Putamen (tissue), 1 donor: ENCODE data around the gene GALNT17.

Source experiments
- DNase-seq: peaks from one replicate; pipeline ENCODE4 v3.0.0-alpha.2; 2016; ENCODE audit warnings: low spot score

The GALNT17 gene

DNA sequence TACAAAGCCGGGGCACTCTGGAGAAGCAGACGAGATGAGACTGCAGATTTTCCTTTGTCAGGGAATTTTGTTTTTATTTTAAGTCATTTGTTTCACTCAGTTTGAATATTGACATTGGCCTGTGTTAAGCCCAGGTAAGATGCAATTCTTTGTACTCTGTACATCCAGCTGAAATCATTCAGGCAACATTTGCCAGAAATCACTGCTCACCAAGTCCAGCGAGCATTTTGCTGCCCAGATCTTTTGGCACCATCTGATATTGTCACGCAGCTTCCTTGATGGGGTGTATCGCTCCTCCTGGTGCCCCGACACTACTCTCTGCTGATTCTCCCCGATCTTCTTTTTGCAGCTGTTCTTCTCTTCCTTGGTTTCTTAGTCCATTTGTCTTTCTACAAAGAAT, 261.7 kb downstream of the GALNT17 start:
- DNase-seq: no peak

DNA sequence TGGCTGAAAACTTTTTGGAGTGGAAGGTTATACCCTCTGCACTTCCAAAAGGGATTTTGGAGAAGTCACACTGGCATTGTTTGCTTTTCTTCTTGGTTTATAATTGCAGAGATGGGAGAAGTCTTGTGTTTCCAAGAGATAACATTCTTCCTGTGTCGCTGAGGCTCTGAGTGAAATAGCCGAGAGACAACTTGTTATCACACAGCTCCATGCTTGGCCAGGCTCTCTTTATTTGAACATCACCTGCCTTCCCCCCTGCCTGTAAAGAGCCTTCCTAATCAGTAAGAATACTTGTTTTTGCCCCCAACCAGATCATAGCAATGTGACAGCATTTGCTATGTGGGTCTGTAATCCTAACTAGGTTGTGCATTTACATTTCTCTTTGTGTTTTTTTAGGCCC, 270.7 kb downstream of the GALNT17 start:
- DNase-seq: no peak

DNA sequence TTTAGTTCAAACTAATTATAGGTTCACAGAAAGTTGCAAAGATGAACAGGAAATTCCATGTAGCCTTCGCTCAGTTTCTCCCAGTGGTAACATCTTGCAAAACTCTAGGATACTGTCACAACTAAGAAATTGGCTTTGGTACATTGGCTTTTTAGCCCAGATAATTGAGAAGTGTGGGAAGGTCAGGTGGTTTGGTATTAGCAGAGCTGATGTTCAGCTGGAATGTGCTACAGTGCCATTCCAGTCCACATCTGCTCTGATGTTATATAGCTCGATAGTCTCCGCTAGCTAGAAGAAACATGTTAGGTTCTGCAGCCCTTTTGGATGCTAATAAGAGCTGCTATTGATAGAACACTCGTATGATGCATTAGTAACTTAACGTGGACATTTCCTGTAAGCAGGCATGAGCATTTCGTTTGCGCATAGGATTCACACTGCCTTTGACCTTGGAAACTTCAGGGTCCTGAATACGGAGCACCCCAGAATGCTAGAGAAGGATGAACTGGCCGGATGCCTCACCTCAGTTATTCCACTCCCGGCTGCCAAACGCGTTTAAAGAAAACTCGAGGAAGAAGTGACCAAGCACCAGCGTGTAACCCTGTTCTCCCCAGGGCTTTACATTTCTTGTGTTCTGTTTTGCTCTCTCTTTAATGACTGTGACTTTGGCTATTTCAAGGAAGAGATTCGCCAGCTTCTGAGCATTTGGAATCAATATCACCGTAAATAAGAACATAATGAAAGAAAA, 271.4 kb downstream of the GALNT17 start:
- no peak for DNase-seq

DNA sequence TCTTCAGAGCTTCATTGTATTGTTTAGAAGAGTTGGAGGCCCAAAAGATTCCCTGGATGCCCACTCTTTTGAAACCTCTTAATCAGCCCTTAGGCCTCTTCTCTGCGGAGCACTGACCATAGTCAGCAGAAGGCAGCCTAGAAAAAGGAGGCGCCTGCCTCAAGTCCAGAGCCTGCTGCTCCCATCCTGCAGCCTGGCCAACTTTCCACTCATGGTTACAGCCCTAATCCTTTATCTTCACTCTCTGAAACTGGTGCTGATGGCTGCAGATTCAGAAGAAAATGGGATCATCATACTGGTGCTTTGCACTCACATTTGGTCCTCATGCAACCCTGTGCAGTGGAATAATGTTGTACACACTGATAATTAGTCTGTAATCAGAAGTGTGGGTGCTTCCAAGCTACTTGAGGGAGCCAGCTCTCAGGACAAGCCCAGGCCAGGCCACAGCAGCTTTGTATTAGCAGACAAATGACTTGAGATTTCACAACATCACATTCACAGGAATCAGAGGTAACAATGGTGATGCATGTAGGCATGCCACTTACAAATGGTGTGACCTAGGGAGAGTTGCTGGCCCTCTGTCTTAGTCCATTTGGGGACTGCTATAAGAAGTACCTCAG, 272.9 kb downstream of the GALNT17 start:
- DNase-seq: no peak

DNA sequence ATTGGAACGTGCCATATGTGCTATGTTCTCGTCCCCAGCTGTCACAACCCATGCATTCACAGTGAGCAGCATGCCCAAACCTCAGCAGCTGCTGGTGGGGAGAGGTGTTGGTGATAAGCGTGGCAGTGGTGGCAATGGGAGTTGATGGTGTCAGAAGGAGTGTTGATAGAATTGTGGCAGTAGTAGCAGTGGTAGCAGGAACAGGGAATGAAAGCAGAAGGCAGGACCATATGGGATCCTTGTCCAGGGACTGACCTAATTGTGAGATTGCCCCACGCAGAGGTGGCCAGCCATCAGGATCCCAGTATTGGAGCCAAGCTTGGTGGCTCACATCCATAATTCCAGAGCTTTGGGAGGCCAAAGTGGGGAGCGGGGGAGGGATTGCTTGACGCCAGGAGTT, 276.3 kb downstream of the GALNT17 start:
- no peak for DNase-seq

DNA sequence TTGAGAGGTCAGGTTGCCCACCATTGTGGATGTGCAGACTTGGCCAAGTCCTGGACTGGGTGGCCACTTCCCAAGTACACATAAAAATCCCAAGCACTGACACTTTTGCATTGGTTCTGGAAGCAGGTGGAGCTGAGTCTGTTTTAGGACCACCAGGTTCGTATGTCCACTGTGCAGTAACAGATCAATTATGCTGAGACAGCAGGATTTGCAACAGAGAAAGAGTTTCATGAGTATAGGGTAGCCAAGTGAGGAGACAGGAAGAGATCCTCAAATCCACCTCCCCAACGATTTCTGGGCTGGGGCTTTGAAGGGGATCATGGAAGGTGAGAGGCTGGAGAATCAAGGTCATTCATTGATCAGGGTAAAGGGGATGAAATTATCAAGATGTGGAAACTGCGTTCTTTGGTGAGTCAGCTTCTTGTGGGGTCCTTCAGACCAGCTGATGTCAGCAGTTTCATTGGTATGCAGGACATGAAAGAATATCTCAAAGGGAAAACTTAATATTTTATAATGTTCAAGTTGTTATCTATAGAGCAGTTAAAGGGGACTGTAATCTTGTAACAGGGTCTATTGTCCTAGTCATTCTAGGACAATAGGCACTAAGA, 277.7 kb downstream of the GALNT17 start:
- DNase-seq: no peak

DNA sequence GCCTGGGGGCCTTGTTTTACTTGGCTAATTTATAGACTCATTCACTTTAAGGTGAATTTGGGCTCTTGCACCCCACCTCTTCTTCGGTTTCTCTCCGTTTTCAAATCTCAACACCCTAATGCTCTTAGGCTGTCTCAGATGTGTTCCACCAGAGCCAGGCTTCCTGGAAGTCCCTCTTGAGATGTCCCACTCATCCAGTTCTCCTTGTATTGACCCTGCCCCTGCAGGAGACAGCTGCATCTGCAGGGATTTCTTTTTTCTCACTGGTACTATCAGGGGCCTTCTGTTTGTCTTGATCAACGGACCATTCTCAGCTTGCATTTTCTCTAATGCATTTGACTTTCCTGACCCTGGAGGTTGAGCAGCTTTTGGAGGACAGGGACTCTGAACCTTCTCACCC, 279.5 kb downstream of the GALNT17 start:
- no peak for DNase-seq

DNA sequence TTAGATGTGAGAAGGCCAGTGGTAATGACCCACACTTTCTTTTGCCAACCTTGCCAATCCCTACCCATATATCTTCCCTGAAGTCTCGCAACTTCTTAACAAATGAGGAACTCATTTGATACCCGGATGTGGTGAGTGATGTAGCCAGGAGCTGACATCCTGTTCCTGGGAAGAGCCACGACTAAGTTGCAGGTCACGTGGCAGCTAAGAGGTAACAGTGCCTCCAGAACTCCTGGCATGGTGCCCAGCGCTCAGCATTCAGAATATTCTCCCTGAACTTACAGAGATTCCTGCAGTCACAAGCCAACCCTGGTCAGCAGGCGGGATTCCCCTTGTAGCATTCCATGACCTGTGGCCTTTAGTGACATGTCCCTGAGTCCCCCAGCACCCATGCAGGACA, 282.5 kb downstream of the GALNT17 start:
- DNase-seq: no peak

DNA sequence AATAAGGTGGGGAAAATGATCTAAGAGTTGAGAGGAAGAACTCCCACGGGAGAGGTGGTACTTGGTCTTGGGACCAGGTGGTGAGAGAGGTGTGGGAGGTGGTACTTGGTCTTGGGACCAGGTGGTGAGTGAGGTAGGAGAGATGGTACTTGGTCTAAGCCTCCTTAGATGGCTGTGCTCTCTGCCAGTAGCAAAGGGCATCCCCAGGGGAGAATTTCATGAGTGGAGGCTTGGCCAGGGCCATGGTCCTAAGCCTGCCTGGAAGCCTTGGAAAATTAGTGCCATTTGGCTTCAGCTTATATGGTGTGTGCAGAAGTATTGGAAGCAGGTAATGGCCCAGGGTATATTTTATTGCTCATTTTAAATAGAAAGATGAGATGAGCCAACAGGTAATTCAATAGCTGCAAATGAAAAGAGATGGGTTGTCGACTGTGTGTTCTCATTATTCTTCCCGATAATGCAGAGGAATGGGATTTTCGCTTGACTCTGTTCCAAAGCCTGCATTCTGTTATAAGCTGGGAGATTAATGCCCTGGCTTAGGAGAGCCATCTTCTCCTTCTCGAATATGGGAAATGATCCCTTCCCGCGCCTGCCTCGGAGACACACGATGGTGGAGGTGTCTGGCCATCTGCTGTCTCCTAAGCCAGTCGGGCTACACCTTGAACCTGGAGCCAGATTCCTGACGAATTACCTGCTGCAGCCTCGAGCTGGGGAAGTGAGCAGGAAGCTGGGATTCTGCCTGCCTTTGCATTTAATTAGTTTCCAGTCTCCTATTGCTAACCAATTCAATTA, 287.8 kb downstream of the GALNT17 start:
- DNase-seq: no peak

DNA sequence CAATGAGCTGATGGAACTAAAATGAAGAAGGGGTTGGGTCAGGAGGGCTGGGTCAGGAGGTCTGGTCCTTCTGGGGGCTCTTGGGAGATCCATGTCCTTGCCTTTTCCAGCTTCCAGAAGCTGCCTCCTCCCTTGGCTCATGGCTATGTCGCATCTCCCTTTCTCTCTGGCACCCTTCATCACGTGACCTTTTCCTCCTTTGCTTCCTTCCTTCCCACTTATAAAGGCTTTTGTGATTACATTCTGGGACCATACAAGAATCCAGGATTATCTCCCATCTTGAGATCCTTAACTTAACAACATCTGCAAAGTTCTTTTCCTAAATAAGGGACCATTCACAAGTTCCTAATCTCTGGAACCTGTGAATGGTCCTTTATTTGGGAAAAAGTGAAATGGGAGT, 290.2 kb downstream of the GALNT17 start:
- DNase-seq: no peak

DNA sequence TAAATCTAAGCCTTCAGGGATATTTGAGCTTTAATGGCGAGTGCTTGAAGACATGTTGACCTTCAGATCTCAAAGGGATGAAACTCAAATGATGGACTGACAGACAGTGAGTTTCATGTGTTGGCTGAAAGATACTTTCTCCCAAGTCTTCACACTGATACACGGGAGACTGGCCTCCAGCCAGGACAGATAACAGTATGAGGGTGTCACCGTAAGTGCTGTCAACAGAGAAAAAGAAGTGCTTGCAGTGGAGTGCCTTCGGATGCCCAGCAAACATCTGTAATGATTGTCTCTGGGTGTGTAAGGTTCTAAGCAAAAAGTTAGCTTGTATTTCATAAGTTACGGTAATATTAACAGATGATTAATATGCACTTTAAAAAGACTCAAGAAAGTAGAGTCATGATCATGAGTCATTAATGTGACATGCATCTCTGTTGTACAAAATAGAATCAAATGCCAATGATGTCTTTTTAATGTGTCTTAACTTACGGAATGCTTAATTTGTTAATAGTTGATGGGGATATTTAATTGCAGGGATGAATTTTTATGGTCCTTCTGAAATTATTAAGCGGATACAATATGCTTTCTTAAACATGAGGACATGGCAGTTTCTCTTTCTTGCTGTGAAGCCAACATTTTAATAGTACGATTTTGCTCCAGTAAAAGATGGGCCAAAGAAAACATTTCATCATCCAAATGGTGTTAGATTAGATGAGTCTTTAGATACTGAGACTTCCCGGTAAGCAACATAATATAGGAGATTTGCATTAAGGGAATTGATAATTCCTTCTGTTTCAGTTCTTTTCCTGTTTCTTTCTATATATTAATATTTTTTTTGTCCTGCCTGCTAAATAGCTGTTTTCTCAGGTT, 292.5 kb downstream of the GALNT17 start:
- no peak for DNase-seq

DNA sequence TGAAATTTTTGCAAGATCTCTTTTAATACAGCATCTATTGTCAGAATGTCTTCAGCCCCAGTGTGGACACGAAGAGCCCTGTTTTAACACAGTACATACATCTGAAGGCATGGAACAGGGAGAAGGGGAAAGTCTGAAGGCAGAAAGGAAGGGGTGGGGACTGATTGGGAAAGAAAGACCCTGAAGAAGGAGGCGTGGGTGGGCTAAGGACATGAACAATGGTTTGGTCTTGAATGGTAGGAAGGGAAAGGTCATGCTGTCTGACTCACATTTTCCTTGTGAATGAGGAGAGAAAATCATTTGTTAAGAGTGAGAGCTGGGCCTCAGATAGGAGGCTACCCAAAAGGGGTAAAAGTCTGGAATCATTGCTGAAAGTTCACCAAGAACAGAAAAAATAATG, 297.1 kb downstream of the GALNT17 start:
- DNase-seq: no peak

DNA sequence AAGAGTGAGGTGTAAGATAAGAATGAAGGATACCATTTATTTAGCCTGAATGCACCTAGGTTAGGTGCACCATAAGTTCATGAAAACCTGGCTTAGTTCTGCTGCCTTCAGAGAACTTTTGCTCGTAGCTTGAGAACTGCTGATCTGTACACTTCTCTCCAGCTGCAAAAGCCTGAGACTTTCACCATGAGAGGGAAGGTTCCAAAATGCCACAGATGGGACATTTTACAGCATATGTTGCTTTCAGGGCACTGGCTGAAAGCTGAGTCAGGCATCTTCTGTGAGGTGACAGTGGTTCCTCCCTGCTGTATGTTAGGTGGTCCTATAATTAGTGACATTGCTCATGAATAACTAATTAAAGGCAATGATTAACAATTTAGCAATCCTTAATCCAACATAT, 298.3 kb downstream of the GALNT17 start:
- DNase-seq: no peak

DNA sequence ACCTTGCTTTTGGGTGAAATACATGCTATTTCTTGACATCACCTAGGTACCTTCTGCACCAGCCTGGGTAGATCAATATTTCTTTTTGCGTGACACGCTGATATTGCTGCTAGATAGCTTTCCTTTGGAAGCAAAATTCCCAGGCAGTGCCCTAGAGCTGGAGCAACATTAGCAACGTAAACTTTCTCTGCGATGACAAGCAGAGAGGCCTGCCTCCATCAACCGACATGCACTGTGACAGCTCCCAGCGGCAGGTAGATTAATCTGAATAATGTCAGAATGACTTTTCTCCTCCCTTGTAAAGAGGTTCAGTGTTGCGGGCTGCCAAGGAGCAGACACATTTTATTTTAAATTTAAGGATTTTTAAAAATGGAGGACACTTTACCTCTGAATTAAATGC, 307.4 kb downstream of the GALNT17 start:
- peak; percentile 43 for DNase-seq

DNA sequence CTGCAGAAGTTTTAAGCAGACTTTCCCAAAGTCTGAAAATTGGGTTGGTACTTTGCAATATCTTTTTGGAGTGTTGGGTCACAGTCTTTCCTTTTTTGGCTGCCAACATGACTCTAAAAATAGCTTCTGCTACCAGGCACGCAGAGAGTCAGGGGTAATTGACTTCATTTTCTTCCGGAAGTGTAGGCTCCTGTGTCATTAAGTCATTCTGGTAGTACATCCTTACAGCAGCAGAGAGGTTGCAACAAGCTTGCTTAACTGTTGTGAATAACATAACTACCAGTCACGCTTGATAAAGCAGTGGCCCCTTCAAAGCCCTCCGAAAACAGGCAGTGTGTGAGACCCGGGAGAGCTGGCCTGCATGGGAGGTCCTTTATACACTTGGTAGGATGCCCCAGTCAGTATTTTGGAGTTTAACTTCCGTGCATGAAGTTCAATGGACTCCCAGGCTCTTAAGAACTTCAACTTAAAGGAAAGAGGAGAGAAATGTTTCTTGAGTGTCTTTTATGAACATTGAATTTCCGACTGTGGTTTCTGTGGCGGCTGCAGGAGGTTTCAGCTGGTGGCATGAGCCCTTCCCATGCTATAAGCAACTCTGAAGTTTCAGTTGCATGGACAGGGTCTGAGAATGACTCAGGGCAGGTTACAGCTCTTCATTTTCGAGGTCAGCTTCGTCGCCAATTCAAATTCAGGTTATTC, 310.7 kb downstream of the GALNT17 start:
- peak; percentile 71 for DNase-seq

DNA sequence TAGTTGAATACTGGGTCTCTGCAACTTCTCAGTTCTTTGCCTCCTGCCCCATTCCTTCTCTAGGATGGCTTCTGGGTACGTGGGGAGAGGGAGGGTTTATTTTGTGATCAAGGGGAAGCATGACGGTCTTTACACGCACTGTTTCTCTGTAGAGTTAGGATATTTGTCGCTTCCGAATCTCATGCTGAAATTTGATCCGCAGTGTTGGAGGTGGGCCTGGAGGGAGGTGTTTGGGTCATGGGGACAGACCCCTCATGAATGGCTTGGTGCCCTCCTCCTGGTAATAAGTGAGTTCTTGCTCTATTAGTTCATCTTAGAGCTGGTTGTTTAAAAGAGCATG, 311.2 kb downstream of the GALNT17 start:
- DNase-seq: no peak

DNA sequence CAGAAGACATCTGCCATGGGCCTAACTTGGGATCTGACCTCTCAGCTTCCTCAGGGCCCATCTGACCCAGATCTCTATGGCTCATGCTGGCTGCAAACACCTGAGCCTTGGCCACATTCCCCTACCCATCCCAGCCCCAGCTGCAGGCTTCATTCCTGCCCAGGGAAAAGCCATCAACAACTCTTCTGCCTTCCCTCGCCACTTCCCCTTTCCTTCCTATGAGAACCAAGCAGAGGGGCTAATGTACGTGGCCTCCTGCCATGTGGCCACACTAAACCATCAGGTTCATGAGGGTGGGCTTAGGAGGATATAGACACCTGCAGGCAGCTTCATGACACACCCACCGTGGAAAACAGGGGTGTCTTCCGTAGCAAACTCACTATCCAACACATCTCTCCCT, 312.2 kb downstream of the GALNT17 start:
- DNase-seq: no peak

DNA sequence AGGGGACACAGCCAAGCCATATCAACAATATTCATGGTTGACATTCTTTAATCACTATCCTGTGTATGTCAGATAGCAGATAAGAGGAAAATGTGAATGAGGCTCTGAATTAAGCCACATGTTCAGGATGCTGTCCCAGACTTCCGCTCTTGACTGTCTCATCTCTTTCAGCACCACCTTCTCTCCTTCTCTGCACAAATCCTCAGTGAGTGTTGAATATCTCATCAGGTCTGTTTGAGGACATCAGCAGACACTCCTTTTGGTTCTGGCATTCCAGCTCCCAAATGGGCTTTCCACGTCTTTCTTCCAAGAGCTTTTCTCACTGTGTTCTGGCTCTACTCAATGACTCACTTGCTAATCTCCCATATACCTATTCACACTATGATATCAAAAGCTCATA, 321.7 kb downstream of the GALNT17 start:
- DNase-seq: no peak

DNA sequence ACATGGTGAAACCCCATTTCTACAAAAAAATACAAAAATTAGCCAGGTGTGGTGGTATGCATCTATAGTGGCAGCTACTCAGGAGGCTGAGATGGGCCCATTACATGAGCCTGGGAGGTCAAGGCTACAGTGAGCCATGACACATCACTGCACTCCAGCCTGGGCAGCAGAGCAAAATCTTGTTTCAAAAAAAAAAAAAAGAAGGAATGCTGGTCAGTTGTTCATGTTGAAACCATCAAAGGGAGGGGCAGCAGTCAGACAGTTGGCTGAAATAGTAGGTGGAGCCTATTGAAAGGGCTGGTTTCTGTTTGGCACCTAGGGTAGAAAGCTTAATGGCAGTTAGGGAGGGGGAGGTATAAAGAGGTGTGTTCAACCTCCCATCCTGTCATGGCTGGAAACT, 323.0 kb downstream of the GALNT17 start:
- no peak for DNase-seq

DNA sequence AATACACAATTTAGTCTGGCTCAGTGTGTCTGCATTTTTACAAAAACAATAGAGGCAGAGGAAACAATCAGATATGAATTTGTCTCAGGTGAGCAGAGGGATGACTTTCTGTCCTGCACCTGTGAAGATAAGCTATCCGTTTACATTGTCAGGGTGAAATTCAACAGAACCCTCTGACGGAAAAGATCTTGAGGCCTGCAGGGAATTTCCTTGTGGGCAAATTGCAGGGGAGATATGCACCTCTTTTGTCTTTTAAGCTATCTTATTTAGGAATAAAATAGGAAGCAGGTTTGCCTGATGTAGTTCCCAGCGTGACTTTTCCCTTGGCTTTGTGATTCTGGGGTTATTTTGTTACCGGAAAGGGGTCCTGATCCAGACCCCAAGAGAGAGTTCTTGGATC, 325.1 kb downstream of the GALNT17 start:
- DNase-seq: no peak

DNA sequence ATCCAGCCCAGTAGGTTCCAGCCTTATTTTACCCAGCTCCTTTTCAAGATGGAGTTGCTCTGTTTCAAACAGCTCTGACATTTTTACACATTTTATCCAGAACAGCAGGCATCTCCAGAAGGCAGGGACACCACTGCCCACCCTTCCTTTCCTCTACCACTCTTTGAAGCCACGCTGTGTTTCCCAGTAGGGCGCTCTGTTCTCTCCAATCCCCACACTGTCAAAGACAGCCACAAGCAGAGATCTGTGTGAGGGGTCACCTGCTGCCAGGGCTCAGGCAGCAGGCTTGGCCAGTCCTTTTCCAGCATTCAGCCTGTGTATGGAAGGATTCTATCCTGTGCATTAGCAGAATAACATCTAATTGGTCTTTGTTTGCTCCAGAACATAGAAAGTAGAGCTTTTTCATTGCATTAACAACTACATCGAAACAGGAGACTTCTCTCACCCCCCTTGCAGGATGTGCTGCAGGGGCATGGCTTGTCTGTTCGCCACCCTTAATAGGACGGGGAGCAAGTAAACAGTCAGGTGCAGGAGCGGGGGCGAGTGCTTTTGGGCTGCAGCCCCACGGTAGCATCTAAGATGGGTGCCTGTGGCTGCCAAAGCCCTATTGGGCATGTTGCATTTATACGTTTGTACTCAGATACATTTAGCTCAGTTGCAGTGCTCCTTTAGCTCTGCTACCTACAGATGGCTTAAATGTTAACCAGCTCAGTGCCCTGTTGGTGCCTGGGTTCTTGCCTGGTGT, 326.1 kb downstream of the GALNT17 start:
- DNase-seq: no peak
